CD8-positive, alpha-beta memory T cell (primary cell): ENCODE measurements around the gene ABCC2. TPM values are rescaled to one million over a fixed set of nuclear protein-coding genes. Genes with fewer than 3 reads are reported as not detected.
A peak's percentile ranks its signal among the peaks of the same experiment; 100 is the strongest.

Experiments
- CTCF ChIA-PET: fragments of 350-600 bp; sonication (Branson Sonifier 250); formaldehyde crosslinking; loops from one replicate; lab custom pipeline; 2021; ENCODE audit warnings: antibody characterized with exemption; lab: Charles Lee
- POLR2A ChIA-PET: fragments of 350-600 bp; sonication (Branson Sonifier 250); formaldehyde crosslinking; loops from one replicate; lab custom pipeline; 2021; ENCODE audit warnings: antibody characterized with exemption; lab: Charles Lee
- DNase-seq, 5 donors: peaks; one replicate each; pipeline versions ENCODE4 v3.0.0 to v3.0.0-alpha.2; 2020 to 2022; ENCODE audit warnings: mixed read lengths in 1 of 5
- H3K27ac ChIP-seq: one replicate; pipeline ENCODE4 v1.7.0; 2013; ENCODE audit warnings: low read depth, mild to moderate bottlenecking, low read length, moderate library complexity
- H3K27me3 ChIP-seq: 2 replicates; pipeline ENCODE4 v1.7.0; 2013; ENCODE audit warnings: low read length, mild to moderate bottlenecking; ENCODE audit not compliant: insufficient read depth, poor library complexity, severe bottlenecking
- H3K36me3 ChIP-seq: 2 replicates; pipeline ENCODE4 v1.7.0; 2013; ENCODE audit warnings: mild to moderate bottlenecking, low read length, moderate library complexity; ENCODE audit not compliant: insufficient read depth
- H3K4me1 ChIP-seq: 2 replicates; pipeline ENCODE4 v1.7.0; 2013; ENCODE audit warnings: mild to moderate bottlenecking, low read length, moderate library complexity; ENCODE audit not compliant: insufficient read depth
- H3K4me3 ChIP-seq: 2 replicates; pipeline ENCODE4 v1.7.0; 2013; ENCODE audit warnings: mild to moderate bottlenecking, low read length
- H3K9me3 ChIP-seq: 2 replicates; pipeline ENCODE4 v1.7.0; 2013; ENCODE audit warnings: mild to moderate bottlenecking, low read length
- H3K27ac Mint-ChIP-seq, 8 donors: one replicate each; pipeline ENCODE4 v1.8.0; 2020 to 2021; ENCODE audit warnings: mixed read lengths in 8 of 8, mild to moderate bottlenecking in 6 of 8, inconsistent platforms in 3 of 8, moderate library complexity in 3 of 8
- H3K27me3 Mint-ChIP-seq, 2 donors: one replicate each; pipeline ENCODE4 v1.8.0; 2020 to 2021; ENCODE audit warnings: mixed read lengths in 2 of 2, mild to moderate bottlenecking in 1 of 2, moderate library complexity in 1 of 2
- H3K36me3 Mint-ChIP-seq, 3 donors: one replicate each; pipeline ENCODE4 v1.8.0; 2020 to 2021; ENCODE audit warnings: mixed read lengths in 3 of 3, inconsistent platforms in 1 of 3, mild to moderate bottlenecking in 1 of 3
- H3K4me1 Mint-ChIP-seq, 3 donors: one replicate each; pipeline ENCODE4 v1.8.0; 2020 to 2021; ENCODE audit warnings: mixed read lengths in 3 of 3, inconsistent platforms in 1 of 3, mild to moderate bottlenecking in 1 of 3
- H3K4me3 Mint-ChIP-seq, 7 donors: one replicate each; pipeline ENCODE4 v1.8.0; 2020 to 2021; ENCODE audit warnings: mixed read lengths in 7 of 7, mild to moderate bottlenecking in 6 of 7, moderate library complexity in 4 of 7, inconsistent platforms in 2 of 7
- H3K9me3 Mint-ChIP-seq, 5 donors: one replicate each; pipeline ENCODE4 v1.8.0; 2020 to 2022; ENCODE audit warnings: mixed read lengths in 5 of 5, mild to moderate bottlenecking in 3 of 5, moderate library complexity in 2 of 5, inconsistent platforms in 1 of 5
- polyA plus RNA-seq: library from polyadenylated mRNA; unstranded; fragments of 300-500 nt; fragmentation: Illumina TruSeq; gene quantifications from one replicate; pipeline ENCODE4 v1.2.3, GENCODE V29; 2021
- total RNA-seq, 2 experiments: library from RNA; stranded (reverse); gene quantifications; one replicate each; pipeline ENCODE4 v1.2.3, GENCODE V29; 2021

ABCC2 gene
- total and polyA plus RNA-seq, 3 experiments from 2014 or later = 0.14 to 1.5 (median 1.1) TPM

GRCh38 chr10:99777918-99778714 lies 4.3 kb upstream of the ABCC2 start:
- no peaks in the 10 kb centered on the region for H3K9me3 Mint-ChIP-seq
- no peak overlapping the region for H3K4me3 ChIP-seq
- H3K36me3 Mint-ChIP-seq = peaks cover 0 to 8% (median 2%) of the 10 kb centered on the region in 3 donors
- CTCF ChIA-PET = no interaction called here
- H3K4me3 Mint-ChIP-seq = no peak overlapping the region
- H3K27me3 Mint-ChIP-seq = peaks cover 0 to 9% of the 10 kb centered on the region in 2 donors
- no peaks in the 10 kb centered on the region for H3K36me3 ChIP-seq
- no peaks in the 10 kb centered on the region for H3K9me3 ChIP-seq
- peaks cover 0 to 2% (median 0%) of the 10 kb centered on the region in 3 donors for H3K4me1 Mint-ChIP-seq
- H3K27ac ChIP-seq = no peak overlapping the region
- POLR2A ChIA-PET = interaction anchor here (0.8 kb wide), 1 partner anchor 123 kb away, joined by 4 read pairs; no protein-coding TSS in a partner anchor
- no peak for DNase-seq
- no peaks in the 10 kb centered on the region for H3K4me1 ChIP-seq
- H3K27ac Mint-ChIP-seq = no peak overlapping the region
- no peaks in the 10 kb centered on the region for H3K27me3 ChIP-seq

- CTCF ChIA-PET = no interaction called here
- Mint-ChIP-seq H3K27ac (peak overlapping the region in 1 of 8 donors; percentile 44), H3K27me3 (peaks cover 2 to 9% of the 10 kb centered on the region in 2 donors), H3K4me3 (no peak overlapping the region), H3K36me3 (peaks cover 0 to 8% (median 4%) of the 10 kb centered on the region in 3 donors), H3K9me3 (no peaks in the 10 kb centered on the region), H3K4me1 (peaks cover 0 to 2% (median 0%) of the 10 kb centered on the region in 3 donors)
- POLR2A ChIA-PET = interaction anchor here (0.6 kb wide), 1 partner anchor 70 kb away, joined by 4 read pairs; no protein-coding TSS in a partner anchor
- Histone ChIP-seq H3K9me3 (no peaks in the 10 kb centered on the region), H3K4me3 (no peak overlapping the region), H3K27me3 (no peaks in the 10 kb centered on the region), H3K36me3 (no peaks in the 10 kb centered on the region), H3K27ac (no peak overlapping the region), H3K4me1 (no peaks in the 10 kb centered on the region)
- no peak for DNase-seq
Observed at GRCh38 chr10:99779335-99779734, 3.1 kb upstream of the ABCC2 start.

DNA sequence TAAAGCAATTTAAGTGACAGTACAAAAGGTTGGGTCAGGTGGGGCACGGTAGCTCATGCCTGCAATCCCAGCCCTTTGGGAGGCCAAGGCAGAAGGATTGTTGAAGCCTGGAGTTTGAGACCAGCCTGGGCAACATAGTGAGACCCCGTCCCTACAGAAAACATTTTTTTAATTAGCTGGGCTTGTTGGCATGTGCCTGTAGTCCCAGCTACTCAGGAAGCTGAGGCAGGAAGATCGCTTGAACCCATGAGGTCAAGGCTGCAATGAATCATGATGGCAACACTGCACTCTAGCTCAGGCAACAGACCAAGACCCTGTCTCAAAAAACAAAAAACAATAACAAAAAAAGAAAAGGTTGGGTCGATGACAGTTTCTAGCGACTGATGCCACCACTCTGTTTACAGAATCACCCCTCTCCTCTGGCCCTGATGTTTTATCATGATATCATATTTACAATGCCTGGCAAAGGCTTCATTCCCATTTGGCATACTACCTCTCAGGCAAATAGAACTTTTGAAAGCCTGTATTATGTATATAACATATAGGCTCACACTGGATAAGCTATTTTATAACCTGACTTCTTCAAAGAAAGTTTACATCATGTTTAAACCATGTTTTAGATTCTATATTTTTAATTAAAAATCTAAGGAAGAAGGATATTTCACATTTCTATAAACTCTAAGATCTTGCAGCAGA lies 558 bp upstream of the ABCC2 start:
- POLR2A ChIA-PET = no interaction called here
- no peak overlapping the region for H3K4me3 Mint-ChIP-seq
- H3K36me3 Mint-ChIP-seq = peaks cover 2 to 8% (median 6%) of the 10 kb centered on the region in 3 donors
- Histone ChIP-seq H3K4me3 (no peak overlapping the region), H3K36me3 (no peaks in the 10 kb centered on the region), H3K27me3 (no peaks in the 10 kb centered on the region), H3K4me1 (no peaks in the 10 kb centered on the region), H3K27ac (no peak overlapping the region), H3K9me3 (no peaks in the 10 kb centered on the region)
- CTCF ChIA-PET = interaction anchor here (0.6 kb wide), 1 partner anchor 185 kb away, joined by 3 read pairs; no protein-coding TSS in a partner anchor
- no peak overlapping the region for H3K27ac Mint-ChIP-seq
- peaks cover 0 to 2% (median 0%) of the 10 kb centered on the region in 3 donors for H3K4me1 Mint-ChIP-seq
- DNase-seq = no peak
- no peaks in the 10 kb centered on the region for H3K9me3 Mint-ChIP-seq
- peaks cover 6 to 9% of the 10 kb centered on the region in 2 donors for H3K27me3 Mint-ChIP-seq

DNA sequence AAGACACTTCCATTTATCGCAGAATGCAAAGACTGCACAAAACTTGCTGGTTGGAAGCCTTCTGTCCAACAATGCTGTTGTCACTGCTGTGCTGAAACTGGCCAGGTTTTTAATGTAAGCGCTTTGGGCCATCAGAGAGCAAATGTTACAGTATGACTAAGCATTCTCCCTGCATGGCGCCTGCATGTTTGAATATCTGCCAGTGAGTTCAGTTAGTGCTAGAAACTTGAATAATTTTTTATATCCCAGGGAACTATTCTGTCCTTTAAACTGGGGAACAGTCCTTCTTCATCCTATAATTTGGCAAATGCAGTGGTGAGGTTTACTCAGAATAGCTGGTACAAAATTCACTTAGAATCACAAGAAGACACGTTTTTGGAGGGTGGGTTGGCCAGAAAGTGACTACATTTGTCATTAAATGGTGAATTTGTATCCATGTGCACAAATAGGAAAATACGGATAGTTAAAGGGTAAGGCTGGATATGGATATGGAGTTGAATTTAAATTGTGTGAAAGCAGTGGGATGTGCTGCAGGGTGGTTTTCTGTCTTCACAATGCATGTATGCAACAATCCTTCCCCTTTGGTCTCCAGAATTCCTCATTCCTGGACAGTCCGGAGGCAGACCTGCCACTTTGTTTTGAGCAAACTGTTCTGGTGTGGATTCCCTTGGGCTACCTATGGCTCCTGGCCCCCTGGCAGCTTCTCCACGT lies 1.7 kb downstream of the ABCC2 start:
- Histone ChIP-seq H3K27me3 (no peaks in the 10 kb centered on the region), H3K4me3 (no peak overlapping the region), H3K9me3 (no peaks in the 10 kb centered on the region), H3K36me3 (no peaks in the 10 kb centered on the region), H3K27ac (no peak overlapping the region), H3K4me1 (no peaks in the 10 kb centered on the region)
- ChIA-PET CTCF (no interaction called here), POLR2A (no interaction called here)
- H3K27me3 Mint-ChIP-seq = peaks cover 6 to 9% of the 10 kb centered on the region in 2 donors
- peaks cover 0 to 2% (median 0%) of the 10 kb centered on the region in 3 donors for H3K4me1 Mint-ChIP-seq
- no peak overlapping the region for H3K4me3 Mint-ChIP-seq
- H3K36me3 Mint-ChIP-seq = peaks cover 3 to 9% (median 7%) of the 10 kb centered on the region in 3 donors
- DNase-seq = no peak
- no peaks in the 10 kb centered on the region for H3K9me3 Mint-ChIP-seq
- no peak overlapping the region for H3K27ac Mint-ChIP-seq

GRCh38 chr10:99784727-99785441 lies 2.4 kb downstream of the ABCC2 start:
- no peaks in the 10 kb centered on the region for H3K9me3 ChIP-seq
- no peak overlapping the region for H3K27ac ChIP-seq
- POLR2A ChIA-PET = no interaction called here
- no peak overlapping the region for H3K4me3 ChIP-seq
- Mint-ChIP-seq H3K4me3 (no peak overlapping the region), H3K4me1 (no peaks in the 10 kb centered on the region), H3K36me3 (peaks cover 3 to 10% (median 7%) of the 10 kb centered on the region in 3 donors), H3K27me3 (peaks cover 6 to 9% of the 10 kb centered on the region in 2 donors), H3K27ac (no peak overlapping the region), H3K9me3 (no peaks in the 10 kb centered on the region)
- CTCF ChIA-PET = no interaction called here
- H3K36me3 ChIP-seq = no peaks in the 10 kb centered on the region
- no peaks in the 10 kb centered on the region for H3K27me3 ChIP-seq
- H3K4me1 ChIP-seq = no peaks in the 10 kb centered on the region
- no peak for DNase-seq

DNA sequence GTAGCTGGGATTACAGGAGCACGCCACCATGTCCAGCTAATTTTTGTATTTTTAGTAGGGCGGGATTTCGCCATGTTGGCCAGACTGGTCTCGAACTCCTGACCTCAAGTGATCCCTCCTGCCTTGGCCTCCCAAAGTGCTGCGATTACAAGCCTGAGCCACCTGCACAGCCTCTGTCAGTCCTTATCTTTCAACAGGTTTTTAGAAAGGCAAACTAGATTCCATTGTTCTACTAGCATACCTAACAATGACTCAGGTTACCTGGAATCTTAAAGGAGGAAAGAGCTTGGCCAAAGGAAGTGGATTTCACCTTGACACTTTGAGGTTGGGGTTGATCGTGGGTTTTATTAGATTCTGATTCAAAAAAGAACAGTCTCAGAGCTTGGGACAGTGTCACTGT lies 3.2 kb downstream of the ABCC2 start:
- no peak overlapping the region for H3K27ac Mint-ChIP-seq
- H3K4me1 ChIP-seq = no peaks in the 10 kb centered on the region
- H3K9me3 ChIP-seq = no peaks in the 10 kb centered on the region
- no peaks in the 10 kb centered on the region for H3K27me3 ChIP-seq
- H3K4me1 Mint-ChIP-seq = no peaks in the 10 kb centered on the region
- H3K27ac ChIP-seq = no peak overlapping the region
- H3K36me3 ChIP-seq = no peaks in the 10 kb centered on the region
- CTCF ChIA-PET = no interaction called here
- no peak for DNase-seq
- peaks cover 3 to 10% (median 4%) of the 10 kb centered on the region in 3 donors for H3K36me3 Mint-ChIP-seq
- H3K9me3 Mint-ChIP-seq = no peaks in the 10 kb centered on the region
- H3K4me3 Mint-ChIP-seq = no peak overlapping the region
- no peak overlapping the region for H3K4me3 ChIP-seq
- POLR2A ChIA-PET = no interaction called here
- peaks cover 5 to 6% of the 10 kb centered on the region in 2 donors for H3K27me3 Mint-ChIP-seq

GRCh38 chr10:99787311-99787710 lies 4.9 kb downstream of the ABCC2 start:
- Histone ChIP-seq H3K27ac (no peak overlapping the region), H3K36me3 (no peaks in the 10 kb centered on the region), H3K4me1 (no peaks in the 10 kb centered on the region), H3K9me3 (no peaks in the 10 kb centered on the region), H3K4me3 (no peak overlapping the region), H3K27me3 (no peaks in the 10 kb centered on the region)
- ChIA-PET CTCF (no interaction called here), POLR2A (no interaction called here)
- no peak for DNase-seq
- Mint-ChIP-seq H3K4me1 (no peaks in the 10 kb centered on the region), H3K27me3 (peaks cover 4 to 6% of the 10 kb centered on the region in 2 donors), H3K36me3 (peaks cover 3 to 12% (median 4%) of the 10 kb centered on the region in 3 donors), H3K4me3 (no peak overlapping the region), H3K27ac (no peak overlapping the region), H3K9me3 (no peaks in the 10 kb centered on the region)
